Gastrocnemius medialis (tissue), 4 donors: Measurements from ENCODE around the gene MED25.

Experiments used
- POLR2A ChIP-seq, 2 donors: fragments of 450-650 bp; IDR thresholded peaks; one replicate each; pipeline ENCODE4 v1.6.1; 2017; ENCODE audit warnings: antibody characterized with exemption in 2 of 2, mild to moderate bottlenecking in 2 of 2, moderate library complexity in 2 of 2
- TF ChIP-seq, protein P1 (sequence below), 5 experiments: fragments of 450-650 bp in 3 of 5; fragments of 200-600 bp in 2 of 5; sonication (generic) in 2 of 5; IDR thresholded peaks in 4 of 5; conservative IDR thresholded peaks in 1 of 5; 1 replicate in 4 of 5; 2 replicates in 1 of 5; pipeline ENCODE4 v1.5.1; 2016 to 2019; ENCODE audit warnings: antibody characterized with exemption in 5 of 5, mild to moderate bottlenecking in 3 of 5, moderate library complexity in 3 of 5

DNA sequence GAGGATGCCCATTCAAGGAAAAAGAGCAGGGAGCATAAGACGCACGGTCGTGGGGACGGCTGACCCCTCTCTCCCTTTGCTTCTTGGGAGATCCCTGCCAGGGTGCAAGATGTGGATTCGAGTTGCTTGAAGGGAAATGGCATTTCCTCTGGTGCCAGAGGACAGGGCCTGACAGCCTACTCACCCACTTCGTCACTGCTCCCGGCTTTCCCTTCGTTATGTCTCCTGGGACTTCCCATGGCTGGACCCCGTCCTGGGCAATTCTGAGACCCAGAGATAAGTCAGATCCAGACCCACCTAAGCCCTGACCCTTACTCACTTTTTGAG lies 60.6 kb downstream of the MED25 start:
- TF ChIP-seq, protein P1, sequence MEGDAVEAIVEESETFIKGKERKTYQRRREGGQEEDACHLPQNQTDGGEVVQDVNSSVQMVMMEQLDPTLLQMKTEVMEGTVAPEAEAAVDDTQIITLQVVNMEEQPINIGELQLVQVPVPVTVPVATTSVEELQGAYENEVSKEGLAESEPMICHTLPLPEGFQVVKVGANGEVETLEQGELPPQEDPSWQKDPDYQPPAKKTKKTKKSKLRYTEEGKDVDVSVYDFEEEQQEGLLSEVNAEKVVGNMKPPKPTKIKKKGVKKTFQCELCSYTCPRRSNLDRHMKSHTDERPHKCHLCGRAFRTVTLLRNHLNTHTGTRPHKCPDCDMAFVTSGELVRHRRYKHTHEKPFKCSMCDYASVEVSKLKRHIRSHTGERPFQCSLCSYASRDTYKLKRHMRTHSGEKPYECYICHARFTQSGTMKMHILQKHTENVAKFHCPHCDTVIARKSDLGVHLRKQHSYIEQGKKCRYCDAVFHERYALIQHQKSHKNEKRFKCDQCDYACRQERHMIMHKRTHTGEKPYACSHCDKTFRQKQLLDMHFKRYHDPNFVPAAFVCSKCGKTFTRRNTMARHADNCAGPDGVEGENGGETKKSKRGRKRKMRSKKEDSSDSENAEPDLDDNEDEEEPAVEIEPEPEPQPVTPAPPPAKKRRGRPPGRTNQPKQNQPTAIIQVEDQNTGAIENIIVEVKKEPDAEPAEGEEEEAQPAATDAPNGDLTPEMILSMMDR (IDR thresholded peaks at IDR 0.05 in 4 of 5, conservative IDR thresholded peaks at IDR 0.05 in 1 of 5), result no peak
- no peak for TF ChIP-seq POLR2A (IDR thresholded peaks at IDR 0.05)
